ENCODE results near the gene RTN4RL2.

DNA sequence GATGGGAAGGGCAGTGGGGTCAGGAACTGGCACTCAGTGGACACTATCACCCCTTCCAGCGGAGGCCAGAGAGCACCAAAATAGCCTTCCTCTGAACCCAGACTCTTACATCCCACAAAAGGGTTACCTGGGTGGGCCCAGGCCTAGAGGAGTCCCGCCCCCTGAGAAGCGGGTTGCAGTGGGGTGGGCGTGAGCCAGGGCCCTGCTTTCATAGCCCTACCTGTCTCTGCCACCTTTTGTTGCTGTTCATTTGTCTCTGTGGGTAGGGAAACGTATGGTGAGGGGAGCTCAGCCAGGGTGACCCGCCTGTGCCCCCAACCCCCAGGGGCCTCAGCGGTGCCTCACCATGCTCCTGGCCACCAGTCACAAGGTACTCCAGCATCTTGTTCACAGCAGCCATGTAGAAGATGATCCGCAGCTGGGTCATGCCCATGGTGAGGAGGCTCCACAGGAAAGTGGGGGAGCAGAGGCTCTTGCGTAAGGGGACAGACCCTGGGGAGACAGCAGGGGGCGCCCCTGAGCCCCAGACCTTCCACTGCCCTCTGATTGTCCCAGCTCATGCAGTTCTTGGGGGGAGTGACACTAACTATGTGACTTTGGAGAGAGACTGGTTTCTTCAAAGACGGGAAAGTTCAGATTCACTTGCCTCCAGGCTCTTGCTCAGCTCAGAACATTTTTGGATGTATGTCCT lies 31.2 kb downstream of the RTN4RL2 start:
- TF ChIP-seq CTCF (IDR thresholded peaks at IDR 0.05): peak; percentile 32 to 67 (median 56)
- no peak for TF ChIP-seq POLR2A (IDR thresholded peaks at IDR 0.05)
- TF ChIP-seq EP300 (IDR thresholded peaks at IDR 0.05): no peak
- no peak for TF ChIP-seq POLR2AphosphoS5 (IDR thresholded peaks at IDR 0.05)

All from upper lobe of left lung (tissue), 4 donors.